ENCODE measurements around the gene PPME1. TPM values are rescaled to one million over a fixed set of nuclear protein-coding genes. Genes with fewer than 3 reads are reported as not detected.

Gene PPME1
- total and polyA plus RNA-seq, 9 of the 15 experiments (the other 6 are each of a cell fraction or from before 2014, with no cell fraction given), result 9.8 to 81.7 (median 37.6) TPM

GRCh38 chr11:74170694-74171629, at the start of gene PPME1, which contains the start of gene C2CD3 (continued):
- TF ChIP-seq SIX5 (IDR thresholded peaks at IDR 0.05; ENCODE audit: borderline replicate concordance in 1 of 2, insufficient read depth in 1 of 2, low read depth in 1 of 2, low read length in 2 of 2) (peak; percentile 69 to 78), CEBPG (CRISPR knock-in tag; IDR thresholded peaks at IDR 0.05) (peak; percentile 50; the same call in 1 of the 2 replicates), CEBPG (tag; conservative IDR thresholded peaks at IDR 0.05 in 1 of 2, IDR thresholded peaks at IDR 0.05 in 1 of 2) (no peak), RNF2 (IDR thresholded peaks at IDR 0.05) (peak; percentile 51; the same call in 1 of the 2 replicates), MCM5 (IDR thresholded peaks at IDR 0.05; ENCODE audit: low read depth) (no peak), GTF2F1 (IDR thresholded peaks at IDR 0.05; ENCODE audit: low read depth, low read length) (no peak), CLOCK (CRISPR knock-in tag; IDR thresholded peaks at IDR 0.05; ENCODE audit: borderline replicate concordance) (no peak), UBTF (IDR thresholded peaks at IDR 0.05; ENCODE audit: borderline replicate concordance in 1 of 2, low read depth in 2 of 2, low read length in 2 of 2) (peak in 1 of 2 experiments; percentile 44; a peak in 2 of 4 replicates), IRF2 (CRISPR knock-in tag; IDR thresholded peaks at IDR 0.05) (no peak), CCNT2 (IDR thresholded peaks at IDR 0.05; ENCODE audit: borderline replicate concordance, extremely low read depth, insufficient read length, low read depth, low read length) (peak; percentile 24), MTA1 (IDR thresholded peaks at IDR 0.05; ENCODE audit: borderline replicate concordance) (peak; percentile 86; the same call in 1 of the 2 replicates), NR3C1 (CRISPR knock-in tag; IDR thresholded peaks at IDR 0.05) (no peak), CREB1 (IDR thresholded peaks at IDR 0.05) (peak; percentile 85), CREB1 (CRISPR knock-in tag; IDR thresholded peaks at IDR 0.05) (peak; percentile 89), HDAC1 (IDR thresholded peaks at IDR 0.05) (peak in 1 of 2 experiments; percentile 70; a peak in 2 of 4 replicates), FOXO4 (CRISPR knock-in tag; IDR thresholded peaks at IDR 0.05) (no peak), L3MBTL2 (IDR thresholded peaks at IDR 0.05) (peak; percentile 94), PHF8 (IDR thresholded peaks at IDR 0.05; ENCODE audit: borderline replicate concordance, low read length) (peak; percentile 90), HINFP (tag; conservative IDR thresholded peaks at IDR 0.05; ENCODE audit: low read depth) (no peak)
